ENCODE measurements around the gene ZNF283.
"Not testable (repeated sequence)": the region's sequence is repeated elsewhere in the genome, so short reads cannot be mapped to it uniquely, and the experiment has no call there.

The ZNF283 gene

DNA sequence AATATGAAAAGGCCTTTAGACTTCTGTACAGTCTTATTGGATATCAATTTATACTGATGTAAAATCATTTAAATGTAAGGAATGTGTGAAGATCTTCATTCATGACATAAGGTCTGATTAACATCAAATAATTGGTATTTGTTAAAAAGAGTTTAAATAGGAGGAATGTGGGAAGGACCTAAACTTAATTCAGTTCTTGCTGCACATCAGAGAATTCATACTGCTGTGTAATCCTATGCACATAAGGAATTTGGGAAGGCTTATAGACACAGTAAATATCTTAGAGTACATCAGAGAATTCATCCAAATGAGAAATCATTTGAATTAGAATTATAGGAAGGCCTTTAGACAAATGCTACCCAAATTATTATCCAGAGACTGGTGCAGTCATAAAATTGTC, 21.7 kb downstream of the ZNF283 start:
- DNase-seq (ENCODE audit: low read depth), result no peak

DNA sequence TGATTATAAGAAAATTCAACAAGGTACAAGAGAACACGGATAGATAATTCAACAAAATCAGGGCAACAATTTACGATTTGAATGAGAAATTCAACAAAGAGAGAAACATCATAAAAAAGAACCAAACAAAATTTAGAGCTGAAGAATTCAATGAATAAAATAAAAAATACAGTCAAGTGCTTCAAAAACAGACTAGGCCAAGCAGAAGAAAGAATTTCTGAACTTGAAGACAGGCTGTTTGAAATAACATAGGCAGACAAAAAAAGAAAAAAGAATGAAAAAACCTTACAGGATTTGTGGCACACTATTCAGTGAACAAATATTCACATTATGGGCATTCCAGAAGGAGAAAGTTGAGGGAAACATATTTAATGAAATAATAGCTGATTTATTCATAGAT, 31.1 kb downstream of the ZNF283 start:
- no peak for DNase-seq (ENCODE audit: low read depth)

GRCh38 chr19:43866923-43867322, 39.8 kb downstream of the ZNF283 start:
- not testable (repeated sequence) for DNase-seq (ENCODE audit: low read depth)

GRCh38 chr19:43872547-43873336, 45.6 kb downstream of the ZNF283 start:
- no peak for DNase-seq (ENCODE audit: low read depth)

GRCh38 chr19:43880483-43880882, 53.4 kb downstream of the ZNF283 start:
- DNase-seq (ENCODE audit: low read depth), result no peak

- no peak for DNase-seq (ENCODE audit: low read depth)
Measured at GRCh38 chr19:43883864-43884263, 56.7 kb downstream of the ZNF283 start, which contains the start of gene ZNF404. ZNF404 (minus strand) TSS chr19:43883964.

- DNase-seq (ENCODE audit: low read depth), result no peak
Measured at GRCh38 chr19:43895727-43896308, 68.7 kb downstream of the ZNF283 start.
